Breast epithelium (tissue), 4 donors: ENCODE results near the gene PLB1. TPM values are rescaled to one million over a fixed set of nuclear protein-coding genes. Genes with fewer than 3 reads are reported as not detected.

Source experiments
- DNase-seq, 2 donors: peaks; one replicate each; pipeline ENCODE4 v3.0.0-alpha.2; 2019; ENCODE audit warnings: low spot score in 2 of 2
- H3K27ac ChIP-seq, 2 donors: fragments of 200-600 bp; sonication (generic) in 1 of 2; one replicate each; pipeline ENCODE4 v1.5.1; 2016 to 2019; ENCODE audit warnings: mild to moderate bottlenecking in 1 of 2
- H3K27me3 ChIP-seq, 2 donors: fragments of 200-600 bp; sonication (generic) in 1 of 2; one replicate each; pipeline versions ENCODE4 v1.5.1 to v1.6.0; 2017 to 2019; ENCODE audit warnings: control low read depth in 1 of 2, mild to moderate bottlenecking in 1 of 2
- H3K36me3 ChIP-seq: fragments of 200-600 bp; one replicate; pipeline ENCODE4 v1.5.1; 2019
- H3K4me1 ChIP-seq, 2 donors: fragments of 200-600 bp; sonication (generic); one replicate each; pipeline ENCODE4 v1.5.1; 2016 to 2019; ENCODE audit warnings: control low read depth in 1 of 2
- H3K4me3 ChIP-seq, 3 donors: fragments of 200-600 bp; sonication (generic); 1 replicate in 2 of 3; 2 replicates in 1 of 3; pipeline ENCODE4 v1.5.1; 2016 to 2019; ENCODE audit warnings: mild to moderate bottlenecking in 3 of 3, moderate library complexity in 2 of 3
- H3K9me3 ChIP-seq, 2 donors: fragments of 200-600 bp; sonication (generic) in 1 of 2; one replicate each; pipeline ENCODE4 v1.5.1; 2016 to 2019; ENCODE audit warnings: control low read depth in 1 of 2
- POLR2A ChIP-seq: fragments of 450-650 bp; IDR thresholded peaks from one replicate; pipeline ENCODE4 v1.6.1; 2016; ENCODE audit warnings: antibody characterized with exemption, mild to moderate bottlenecking, moderate library complexity
- POLR2AphosphoS5 ChIP-seq, 3 donors: sonication (generic); formaldehyde crosslinking; IDR thresholded peaks; one replicate each; pipeline ENCODE4 v1.6.1; 2017; ENCODE audit warnings: antibody characterized with exemption in 3 of 3
- intact Hi-C: fragments of 100-400 bp; cut with DNase I; formaldehyde crosslinking; loops from one replicate; pipeline ENCODE4 v1.15.1; 2023; ENCODE audit warnings: low total_unique reads
- total RNA-seq, 3 donors: library from RNA; depleted of rRNA; stranded (reverse); fragments of >200 nt; gene quantifications; one replicate each; pipeline ENCODE4 v1.1.0, GENCODE V29; 2016
- TF ChIP-seq, protein P1 (sequence below), 3 donors: fragments of 450-650 bp; IDR thresholded peaks; one replicate each; pipeline ENCODE4 v1.5.1; 2016 to 2017; ENCODE audit warnings: antibody characterized with exemption in 3 of 3, mild to moderate bottlenecking in 3 of 3, moderate library complexity in 3 of 3

The PLB1 gene
- total RNA-seq, 3 donors from 2014 or later = 5.6 to 11.9 (median 8.8) TPM

DNA sequence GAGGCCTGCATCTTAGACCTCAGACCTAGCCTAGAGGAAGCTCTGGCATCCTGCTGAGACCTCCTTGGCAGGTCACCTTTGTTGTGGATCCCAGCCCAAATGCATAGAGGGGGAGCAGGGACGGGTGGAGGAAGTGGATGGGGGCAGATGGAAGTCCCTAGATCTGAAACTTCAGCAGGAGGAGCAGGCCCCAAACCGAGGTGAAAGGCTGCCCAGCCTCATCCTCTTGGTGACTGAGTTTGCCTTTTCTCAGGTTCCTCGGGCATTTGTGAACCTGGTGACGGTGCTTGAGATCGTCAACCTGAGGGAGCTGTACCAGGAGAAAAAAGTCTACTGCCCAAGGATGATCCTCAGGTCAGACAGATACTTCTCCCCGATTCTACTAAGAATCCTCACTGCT lies 86.3 kb downstream of the PLB1 start:
- no peaks in the 10 kb centered on the region for H3K9me3 ChIP-seq
- H3K27ac ChIP-seq = no peak overlapping the region
- DNase-seq = no peak
- no peak overlapping the region for H3K4me3 ChIP-seq
- H3K4me1 ChIP-seq = no peaks in the 10 kb centered on the region
- intact Hi-C loops = no loop called here
- H3K36me3 ChIP-seq = no peaks in the 10 kb centered on the region
- H3K27me3 ChIP-seq = no peaks in the 10 kb centered on the region
- TF ChIP-seq, protein P1, sequence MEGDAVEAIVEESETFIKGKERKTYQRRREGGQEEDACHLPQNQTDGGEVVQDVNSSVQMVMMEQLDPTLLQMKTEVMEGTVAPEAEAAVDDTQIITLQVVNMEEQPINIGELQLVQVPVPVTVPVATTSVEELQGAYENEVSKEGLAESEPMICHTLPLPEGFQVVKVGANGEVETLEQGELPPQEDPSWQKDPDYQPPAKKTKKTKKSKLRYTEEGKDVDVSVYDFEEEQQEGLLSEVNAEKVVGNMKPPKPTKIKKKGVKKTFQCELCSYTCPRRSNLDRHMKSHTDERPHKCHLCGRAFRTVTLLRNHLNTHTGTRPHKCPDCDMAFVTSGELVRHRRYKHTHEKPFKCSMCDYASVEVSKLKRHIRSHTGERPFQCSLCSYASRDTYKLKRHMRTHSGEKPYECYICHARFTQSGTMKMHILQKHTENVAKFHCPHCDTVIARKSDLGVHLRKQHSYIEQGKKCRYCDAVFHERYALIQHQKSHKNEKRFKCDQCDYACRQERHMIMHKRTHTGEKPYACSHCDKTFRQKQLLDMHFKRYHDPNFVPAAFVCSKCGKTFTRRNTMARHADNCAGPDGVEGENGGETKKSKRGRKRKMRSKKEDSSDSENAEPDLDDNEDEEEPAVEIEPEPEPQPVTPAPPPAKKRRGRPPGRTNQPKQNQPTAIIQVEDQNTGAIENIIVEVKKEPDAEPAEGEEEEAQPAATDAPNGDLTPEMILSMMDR (IDR thresholded peaks at IDR 0.05) = no peak
- TF ChIP-seq POLR2AphosphoS5 (IDR thresholded peaks at IDR 0.05) (no peak), POLR2A (no peak)

DNA sequence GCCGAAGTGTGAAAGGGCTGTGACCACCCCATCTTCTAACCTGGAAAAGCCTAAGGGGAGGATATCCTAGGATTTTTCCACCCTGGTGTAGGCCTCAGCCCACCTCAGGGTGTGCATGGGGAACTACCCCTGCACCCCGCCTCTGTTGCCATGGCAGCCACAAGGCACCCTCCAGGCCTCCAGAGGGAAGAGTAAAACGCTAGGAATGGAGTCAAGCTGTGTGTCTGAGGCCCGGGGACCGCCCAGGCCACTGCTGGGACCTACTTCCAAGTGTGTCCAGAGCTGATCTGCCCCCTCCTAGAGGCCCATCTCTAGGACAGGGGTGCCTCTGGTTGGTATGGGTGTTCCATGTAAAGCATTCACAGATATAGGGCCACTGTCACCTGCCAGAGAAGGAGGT lies 86.7 kb downstream of the PLB1 start:
- H3K27me3 ChIP-seq = no peaks in the 10 kb centered on the region
- H3K36me3 ChIP-seq = no peaks in the 10 kb centered on the region
- intact Hi-C loops = no loop called here
- TF ChIP-seq, protein P1 (IDR thresholded peaks at IDR 0.05) = no peak
- TF ChIP-seq POLR2A = no peak
- no peak for TF ChIP-seq POLR2AphosphoS5 (IDR thresholded peaks at IDR 0.05)
- H3K9me3 ChIP-seq = no peaks in the 10 kb centered on the region
- H3K4me1 ChIP-seq = no peaks in the 10 kb centered on the region
- no peak for DNase-seq
- H3K4me3 ChIP-seq = no peak overlapping the region
- H3K27ac ChIP-seq = no peak overlapping the region

DNA sequence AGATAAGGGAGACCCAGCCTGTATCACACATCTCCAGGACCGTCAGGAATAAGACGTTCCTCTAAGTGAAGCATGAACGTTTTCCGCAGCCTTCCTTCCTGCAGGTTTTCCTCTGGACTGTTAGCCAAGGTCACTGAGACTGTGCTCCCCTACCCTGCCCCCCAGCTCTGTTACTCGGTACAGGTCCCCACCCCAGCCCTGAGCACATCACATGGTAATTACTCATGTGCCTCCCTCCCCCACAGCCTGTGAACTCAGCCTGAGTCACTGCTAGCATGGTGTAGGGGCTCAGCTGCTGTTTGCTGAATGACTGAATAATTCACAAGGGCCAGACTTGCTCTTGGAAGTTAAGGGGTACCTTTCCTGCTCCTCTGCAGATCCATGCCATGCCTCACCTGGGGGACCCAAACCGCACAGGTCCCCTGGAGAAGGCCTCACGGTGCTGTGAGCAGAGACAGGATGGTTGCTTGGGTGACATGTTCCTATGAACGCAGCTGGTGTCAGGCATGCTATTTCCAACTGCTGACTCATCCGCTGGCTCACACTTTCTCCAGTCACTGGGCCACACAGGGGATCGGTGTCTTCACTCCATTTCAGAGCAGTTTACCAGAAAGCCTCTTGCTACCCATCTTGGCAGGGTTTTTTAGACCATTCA lies 88.2 kb downstream of the PLB1 start:
- Histone ChIP-seq H3K27me3 (no peaks in the 10 kb centered on the region), H3K36me3 (no peaks in the 10 kb centered on the region), H3K4me3 (no peak overlapping the region), H3K9me3 (no peaks in the 10 kb centered on the region), H3K4me1 (no peaks in the 10 kb centered on the region), H3K27ac (peak overlapping the region in 1 of 2 donors; percentile 77)
- intact Hi-C loops = no loop called here
- DNase-seq = no peak
- TF ChIP-seq POLR2AphosphoS5 (IDR thresholded peaks at IDR 0.05) (peak in 1 of 3 donors; percentile 65), POLR2A (no peak)

DNA sequence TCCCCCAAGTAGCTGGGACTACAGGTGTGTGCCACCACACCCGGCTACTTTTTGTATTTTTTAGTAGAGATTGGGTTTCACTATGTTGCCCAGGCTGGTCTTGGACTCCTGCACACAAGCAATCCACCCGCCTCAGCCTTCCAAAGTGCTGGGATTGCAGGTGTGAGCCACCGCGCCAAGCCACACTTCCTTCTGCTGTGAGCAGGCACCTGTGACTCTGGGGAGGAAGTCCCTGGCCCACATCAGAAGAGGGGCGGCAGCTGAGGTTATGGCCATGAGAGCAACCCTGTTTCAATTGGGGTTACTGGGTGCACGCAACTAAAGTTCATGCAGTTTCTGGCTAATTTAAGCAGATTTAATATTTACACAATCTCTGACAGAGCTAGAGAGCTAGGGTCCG lies 91.0 kb downstream of the PLB1 start:
- no peak for TF ChIP-seq POLR2A
- TF ChIP-seq, protein P1 (IDR thresholded peaks at IDR 0.05) = no peak
- no peak for TF ChIP-seq POLR2AphosphoS5 (IDR thresholded peaks at IDR 0.05)
- intact Hi-C loops = no loop called here
- no peaks in the 10 kb centered on the region for H3K36me3 ChIP-seq
- no peak overlapping the region for H3K4me3 ChIP-seq
- no peaks in the 10 kb centered on the region for H3K27me3 ChIP-seq
- no peak for DNase-seq
- H3K9me3 ChIP-seq = no peaks in the 10 kb centered on the region
- no peak overlapping the region for H3K27ac ChIP-seq
- no peaks in the 10 kb centered on the region for H3K4me1 ChIP-seq

DNA sequence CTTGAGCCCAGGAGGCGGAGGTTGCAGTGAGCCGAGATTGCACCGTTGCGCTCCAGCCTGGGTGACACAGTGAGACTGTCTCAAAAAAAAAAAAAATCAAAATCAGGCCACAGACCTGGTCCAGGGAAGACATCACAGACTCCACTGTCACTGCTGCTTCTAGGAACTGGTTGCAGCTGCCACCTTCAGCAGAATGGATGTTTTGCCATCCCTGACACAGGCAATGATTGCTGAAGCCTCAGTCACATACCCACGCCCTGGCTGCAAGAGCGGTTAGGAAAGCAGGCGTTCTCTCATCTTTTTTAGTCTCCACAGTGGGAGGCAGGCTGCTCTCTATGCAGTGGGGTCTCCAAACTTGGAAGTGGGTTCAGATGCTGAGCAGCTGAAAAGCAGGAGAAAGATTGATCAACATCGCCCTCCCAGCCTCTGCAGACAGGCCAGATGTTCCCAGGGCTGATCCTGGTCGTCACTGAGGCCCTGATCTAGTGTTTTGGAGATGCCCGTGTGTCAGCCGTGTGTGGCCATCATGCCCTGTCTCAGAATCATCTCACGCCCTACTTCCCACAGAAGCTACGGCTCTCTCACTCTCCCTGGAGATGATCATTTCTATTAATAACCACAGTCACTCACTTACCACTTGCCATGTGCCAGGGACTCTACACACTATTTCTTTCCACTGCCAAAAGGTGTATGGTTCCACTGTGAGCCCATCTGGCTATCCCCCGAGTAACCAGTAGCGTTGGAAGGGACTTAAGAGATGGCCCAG lies 91.8 kb downstream of the PLB1 start:
- Histone ChIP-seq H3K27me3 (no peaks in the 10 kb centered on the region), H3K36me3 (no peaks in the 10 kb centered on the region), H3K4me3 (no peak overlapping the region), H3K27ac (no peak overlapping the region), H3K4me1 (no peaks in the 10 kb centered on the region), H3K9me3 (no peaks in the 10 kb centered on the region)
- no peak for TF ChIP-seq POLR2A
- TF ChIP-seq POLR2AphosphoS5 (IDR thresholded peaks at IDR 0.05) = no peak
- TF ChIP-seq, protein P1 (IDR thresholded peaks at IDR 0.05) = no peak
- intact Hi-C loops = no loop called here
- DNase-seq = no peak
